Measurements from ENCODE around the gene CD47. TPM values are rescaled to one million over a fixed set of nuclear protein-coding genes. Genes with fewer than 3 reads are reported as not detected.

CD47 gene
- total RNA-seq, 1 donor from 2014 or later = 54.5 TPM

DNA sequence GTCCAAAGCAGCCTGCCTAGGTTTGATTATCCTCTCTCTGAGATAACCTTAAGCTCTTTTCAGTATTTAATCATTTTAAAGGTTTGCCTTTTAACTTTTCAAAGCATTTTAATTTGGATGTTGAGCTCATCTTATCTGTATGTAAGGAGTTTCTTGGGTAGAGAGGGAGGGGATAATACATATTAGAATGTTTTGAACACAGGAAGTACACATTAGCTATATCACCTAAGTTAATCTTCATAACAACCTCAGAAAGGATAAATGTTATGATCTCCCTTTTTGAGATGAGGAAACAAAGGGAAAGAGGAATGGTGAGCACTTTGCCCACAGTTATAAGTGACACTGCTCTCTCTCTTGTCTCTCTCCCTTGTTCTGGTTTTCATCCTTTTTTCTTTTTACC is 2.2 kb upstream of the CD47 start:
- no peak for DNase-seq (ENCODE audit: low read depth)
- H3K4me3 ChIP-seq (ENCODE audit: low read depth, low read length) = no peak overlapping the region
- TF ChIP-seq CTCF (IDR thresholded peaks at IDR 0.05; ENCODE audit: insufficient read depth, low read length, poor library complexity, severe bottlenecking) = no peak
- H3K36me3 ChIP-seq (ENCODE audit: control insufficient read depth, insufficient read depth, low read length) = no peaks in the 10 kb centered on the region
- H3K27me3 ChIP-seq (ENCODE audit: control insufficient read depth, insufficient read depth, low read length) = no peaks in the 10 kb centered on the region

DNA sequence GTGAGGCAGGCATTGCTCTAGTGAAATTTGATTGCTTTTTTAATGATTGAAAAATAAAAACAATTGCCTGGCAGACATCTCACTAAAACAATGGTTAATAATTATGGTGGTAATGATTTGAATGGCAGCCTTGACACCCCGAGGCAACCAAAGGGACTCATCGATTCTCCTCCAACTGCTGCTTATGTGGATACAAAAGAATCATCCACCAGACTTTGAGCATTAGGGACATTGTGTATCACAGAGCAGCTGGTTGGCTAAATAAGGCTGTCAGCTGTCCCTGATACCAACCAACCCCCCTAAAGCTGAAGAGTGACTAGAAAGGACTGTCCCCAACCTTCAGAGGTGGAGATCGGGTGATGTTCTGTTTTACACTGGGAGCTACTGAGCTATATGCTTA is 1.7 kb upstream of the CD47 start:
- no peak for TF ChIP-seq CTCF (IDR thresholded peaks at IDR 0.05; ENCODE audit: insufficient read depth, low read length, poor library complexity, severe bottlenecking)
- no peak for DNase-seq (ENCODE audit: low read depth)
- H3K27me3 ChIP-seq (ENCODE audit: control insufficient read depth, insufficient read depth, low read length) = no peaks in the 10 kb centered on the region
- no peaks in the 10 kb centered on the region for H3K36me3 ChIP-seq (ENCODE audit: control insufficient read depth, insufficient read depth, low read length)
- H3K4me3 ChIP-seq (ENCODE audit: low read depth, low read length) = no peak overlapping the region

- DNase-seq (ENCODE audit: low read depth) = no peak
- no peak for TF ChIP-seq CTCF (IDR thresholded peaks at IDR 0.05; ENCODE audit: insufficient read depth, low read length, poor library complexity, severe bottlenecking)
- H3K36me3 ChIP-seq (ENCODE audit: control insufficient read depth, insufficient read depth, low read length) = no peaks in the 10 kb centered on the region
- H3K27me3 ChIP-seq (ENCODE audit: control insufficient read depth, insufficient read depth, low read length) = no peaks in the 10 kb centered on the region
- H3K4me3 ChIP-seq (ENCODE audit: low read depth, low read length) = peak overlapping the region; percentile 92
Measured at GRCh38 chr3:108091498-108092250, 843 bp upstream of the CD47 start.

DNA sequence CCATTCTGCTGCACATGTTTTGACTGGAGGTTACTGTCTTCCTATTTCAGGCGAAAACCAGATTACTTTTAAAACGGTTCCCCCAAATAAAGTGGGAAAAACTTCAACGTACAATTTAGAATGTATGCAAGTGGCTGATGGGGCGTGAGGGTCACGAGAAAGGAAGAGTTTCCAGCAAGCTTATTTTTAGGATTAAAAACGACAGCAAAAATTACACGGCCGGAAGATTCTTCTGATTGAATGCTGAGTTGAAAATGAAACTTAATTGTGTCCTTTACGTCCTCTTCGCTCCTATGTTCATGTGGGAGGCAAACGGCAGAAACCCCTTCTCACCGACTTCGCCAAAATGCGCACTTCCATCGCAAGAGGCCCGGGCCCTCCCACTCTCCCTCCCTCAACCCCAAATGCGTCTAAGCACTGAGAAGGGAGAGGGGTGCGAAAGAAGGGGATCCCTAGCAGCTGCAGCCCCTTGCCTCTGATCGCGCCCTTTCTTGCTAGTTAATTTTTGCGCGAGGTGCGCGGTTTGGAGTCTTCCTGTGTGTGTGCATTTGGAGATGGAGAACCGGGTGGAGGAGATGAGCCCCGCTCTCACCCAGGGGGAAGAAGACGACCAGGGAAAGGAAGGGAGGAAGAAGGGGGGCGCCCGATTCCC is 656 bp downstream of the CD47 start:
- H3K27me3 ChIP-seq (ENCODE audit: control insufficient read depth, insufficient read depth, low read length) = no peaks in the 10 kb centered on the region
- H3K4me3 ChIP-seq (ENCODE audit: low read depth, low read length) = peak overlapping the region; percentile 92
- no peak for DNase-seq (ENCODE audit: low read depth)
- TF ChIP-seq CTCF (IDR thresholded peaks at IDR 0.05; ENCODE audit: insufficient read depth, low read length, poor library complexity, severe bottlenecking) = no peak
- H3K36me3 ChIP-seq (ENCODE audit: control insufficient read depth, insufficient read depth, low read length) = no peaks in the 10 kb centered on the region

- peak overlapping the region; percentile 92 for H3K4me3 ChIP-seq (ENCODE audit: low read depth, low read length)
- H3K36me3 ChIP-seq (ENCODE audit: control insufficient read depth, insufficient read depth, low read length) = no peaks in the 10 kb centered on the region
- no peaks in the 10 kb centered on the region for H3K27me3 ChIP-seq (ENCODE audit: control insufficient read depth, insufficient read depth, low read length)
- no peak for TF ChIP-seq CTCF (IDR thresholded peaks at IDR 0.05; ENCODE audit: insufficient read depth, low read length, poor library complexity, severe bottlenecking)
- DNase-seq (ENCODE audit: low read depth) = no peak
Measured at GRCh38 chr3:108089579-108089978, 1.3 kb downstream of the CD47 start.

All from kidney epithelial cell (primary cell).